ENCODE results near the gene LRRK1.

LRRK1 gene

GRCh38 chr15:101112336-101113113, 193.4 kb downstream of the LRRK1 start:
- DNase-seq (ENCODE audit: low read depth), result no peak

- DNase-seq (ENCODE audit: low read depth), result no peak
Measured at GRCh38 chr15:101113114-101114005, 194.2 kb downstream of the LRRK1 start.

GRCh38 chr15:101114166-101114565, 195.0 kb downstream of the LRRK1 start:
- no peak for DNase-seq (ENCODE audit: low read depth)

- no peak for DNase-seq (ENCODE audit: low read depth)
Measured at GRCh38 chr15:101114610-101115009, 195.5 kb downstream of the LRRK1 start.

GRCh38 chr15:101115393-101115785, 196.2 kb downstream of the LRRK1 start:
- DNase-seq (ENCODE audit: low read depth), result no peak

GRCh38 chr15:101115786-101116680, 196.9 kb downstream of the LRRK1 start:
- no peak for DNase-seq (ENCODE audit: low read depth)

GRCh38 chr15:101116681-101116976, 197.5 kb downstream of the LRRK1 start:
- DNase-seq (ENCODE audit: low read depth), result no peak

- DNase-seq (ENCODE audit: low read depth), result no peak
Measured at GRCh38 chr15:101118116-101118515, 199.0 kb downstream of the LRRK1 start.

GRCh38 chr15:101118615-101119014, 199.5 kb downstream of the LRRK1 start:
- no peak for DNase-seq (ENCODE audit: low read depth)

- no peak for DNase-seq (ENCODE audit: low read depth)
Measured at GRCh38 chr15:101119181-101119580, 200.0 kb downstream of the LRRK1 start.

All from stimulated activated CD8-positive, alpha-beta memory T cell treated with anti-CD3 and anti-CD28 coated beads, Interleukin-15, amount 100 ng/mL, for 24 hours (primary cell).